ENCODE measurements around the gene SORCS1. TPM values are rescaled to one million over a fixed set of nuclear protein-coding genes. Genes with fewer than 3 reads are reported as not detected.

Gene SORCS1
- polyA plus RNA-seq, 1 of the 3 experiments (the other 2 are of a cell fraction) = 0.66 TPM

GRCh38 chr10:106903180-106903579, 261.3 kb downstream of the SORCS1 start:
- Histone ChIP-seq H3K79me2 (ENCODE audit: insufficient read depth) (no peaks in the 10 kb centered on the region), H3K27me3 (ENCODE audit: insufficient read depth) (no peaks in the 10 kb centered on the region), H2AFZ (ENCODE audit: low read depth) (no peak overlapping the region), H3K4me3 (ENCODE audit: low read depth in 2 of 2, low read length in 1 of 2) (no peak overlapping the region), H3K9me2 (no peaks in the 10 kb centered on the region), H3K4me2 (no peak overlapping the region), H3K4me1 (ENCODE audit: control insufficient read depth in 1 of 2, insufficient read depth in 2 of 2, low read depth in 1 of 2, low read length in 1 of 2) (peaks cover 0 to 4% of the 10 kb centered on the region in 2 experiments; a peak in 1 of 4 replicates), H3F3A (replicated peaks; ENCODE audit: insufficient read depth) (no peaks in the 10 kb centered on the region), H3K36me3 (replicated peaks in 1 of 2; ENCODE audit: control insufficient read depth in 1 of 2, insufficient read depth in 2 of 2, low read length in 1 of 2) (no peaks in the 10 kb centered on the region), H4K20me1 (ENCODE audit: insufficient read depth) (no peaks in the 10 kb centered on the region), H3K9ac (no peak overlapping the region), H3K27ac (ENCODE audit: low read depth in 2 of 2, low read length in 1 of 2) (no peak overlapping the region), H3K9me3 (no peaks in the 10 kb centered on the region)
- WGBS (ENCODE audit: low lambda C conversion rate) = 61% methylated on average over 2 of the region's 2 CpGs
- no peak for TF ChIP-seq NFIC (IDR thresholded peaks at IDR 0.05; ENCODE audit: borderline replicate concordance)
- no peak for TF ChIP-seq RXRA (IDR thresholded peaks at IDR 0.05; ENCODE audit: borderline replicate concordance, low read depth)
- DNase-seq = no peak
- ChIA-PET POLR2A (no interaction called here), CTCF (interaction anchor here (1.0 kb wide), 1 partner anchor 27 kb away, joined by 3 read pairs; no protein-coding TSS in a partner anchor)

GRCh38 chr10:106900016-106900652, 264.4 kb downstream of the SORCS1 start:
- Histone ChIP-seq H3K4me3 (ENCODE audit: low read depth in 2 of 2, low read length in 1 of 2) (no peak overlapping the region), H3K4me1 (ENCODE audit: control insufficient read depth in 1 of 2, insufficient read depth in 2 of 2, low read depth in 1 of 2, low read length in 1 of 2) (peaks cover 0 to 5% of the 10 kb centered on the region in 2 experiments; a peak in 1 of 4 replicates), H3K9me3 (no peaks in the 10 kb centered on the region), H3K27me3 (ENCODE audit: insufficient read depth) (no peaks in the 10 kb centered on the region), H3K9ac (no peak overlapping the region), H3K4me2 (no peak overlapping the region), H3K27ac (ENCODE audit: low read depth in 2 of 2, low read length in 1 of 2) (no peak overlapping the region), H3F3A (replicated peaks; ENCODE audit: insufficient read depth) (no peaks in the 10 kb centered on the region), H3K9me2 (no peaks in the 10 kb centered on the region), H3K79me2 (ENCODE audit: insufficient read depth) (no peaks in the 10 kb centered on the region), H4K20me1 (ENCODE audit: insufficient read depth) (no peaks in the 10 kb centered on the region), H2AFZ (ENCODE audit: low read depth) (no peak overlapping the region), H3K36me3 (replicated peaks in 1 of 2; ENCODE audit: control insufficient read depth in 1 of 2, insufficient read depth in 2 of 2, low read length in 1 of 2) (no peaks in the 10 kb centered on the region)
- TF ChIP-seq USF1 (IDR thresholded peaks at IDR 0.05; ENCODE audit: borderline replicate concordance, low read depth) = no peak
- TF ChIP-seq, protein P1, sequence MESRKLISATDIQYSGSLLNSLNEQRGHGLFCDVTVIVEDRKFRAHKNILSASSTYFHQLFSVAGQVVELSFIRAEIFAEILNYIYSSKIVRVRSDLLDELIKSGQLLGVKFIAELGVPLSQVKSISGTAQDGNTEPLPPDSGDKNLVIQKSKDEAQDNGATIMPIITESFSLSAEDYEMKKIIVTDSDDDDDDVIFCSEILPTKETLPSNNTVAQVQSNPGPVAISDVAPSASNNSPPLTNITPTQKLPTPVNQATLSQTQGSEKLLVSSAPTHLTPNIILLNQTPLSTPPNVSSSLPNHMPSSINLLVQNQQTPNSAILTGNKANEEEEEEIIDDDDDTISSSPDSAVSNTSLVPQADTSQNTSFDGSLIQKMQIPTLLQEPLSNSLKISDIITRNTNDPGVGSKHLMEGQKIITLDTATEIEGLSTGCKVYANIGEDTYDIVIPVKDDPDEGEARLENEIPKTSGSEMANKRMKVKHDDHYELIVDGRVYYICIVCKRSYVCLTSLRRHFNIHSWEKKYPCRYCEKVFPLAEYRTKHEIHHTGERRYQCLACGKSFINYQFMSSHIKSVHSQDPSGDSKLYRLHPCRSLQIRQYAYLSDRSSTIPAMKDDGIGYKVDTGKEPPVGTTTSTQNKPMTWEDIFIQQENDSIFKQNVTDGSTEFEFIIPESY (IDR thresholded peaks at IDR 0.05; ENCODE audit: borderline replicate concordance, low read depth) = no peak
- no peak for TF ChIP-seq MXI1 (IDR thresholded peaks at IDR 0.05; ENCODE audit: low read depth, low read length)
- no peak for TF ChIP-seq ELF1 (IDR thresholded peaks at IDR 0.05)
- TF ChIP-seq RFX5 (IDR thresholded peaks at IDR 0.05; ENCODE audit: low read length) = no peak
- TF ChIP-seq NFIC (IDR thresholded peaks at IDR 0.05; ENCODE audit: borderline replicate concordance) = no peak
- TF ChIP-seq YY1 (IDR thresholded peaks at IDR 0.05; ENCODE audit: low read depth) = no peak
- no peak for TF ChIP-seq FOSL2 (IDR thresholded peaks at IDR 0.05; ENCODE audit: borderline replicate concordance, low read depth)
- TF ChIP-seq CHD2 (IDR thresholded peaks at IDR 0.05; ENCODE audit: low read length, partially characterized antibody) = no peak
- TF ChIP-seq RXRA (IDR thresholded peaks at IDR 0.05; ENCODE audit: borderline replicate concordance, low read depth) = no peak
- TF ChIP-seq GABPA (IDR thresholded peaks at IDR 0.05; ENCODE audit: low read depth) = no peak
- no peak for TF ChIP-seq FOXM1 (IDR thresholded peaks at IDR 0.05; ENCODE audit: low read depth)
- no peak for TF ChIP-seq TCF12 (IDR thresholded peaks at IDR 0.05)
- TF ChIP-seq GATA2 (CRISPR knock-in tag; IDR thresholded peaks at IDR 0.05) = no peak
- TF ChIP-seq NRF1 (IDR thresholded peaks at IDR 0.05; ENCODE audit: low read depth, low read length) = no peak
- DNase-seq = no peak
- CTCF ChIA-PET = no interaction called here
- WGBS (ENCODE audit: low lambda C conversion rate) = 55% methylated on average over 7 of the region's 7 CpGs
- POLR2A ChIA-PET = no interaction called here
